ENCODE data around the gene PRICKLE1.

The PRICKLE1 gene

DNA sequence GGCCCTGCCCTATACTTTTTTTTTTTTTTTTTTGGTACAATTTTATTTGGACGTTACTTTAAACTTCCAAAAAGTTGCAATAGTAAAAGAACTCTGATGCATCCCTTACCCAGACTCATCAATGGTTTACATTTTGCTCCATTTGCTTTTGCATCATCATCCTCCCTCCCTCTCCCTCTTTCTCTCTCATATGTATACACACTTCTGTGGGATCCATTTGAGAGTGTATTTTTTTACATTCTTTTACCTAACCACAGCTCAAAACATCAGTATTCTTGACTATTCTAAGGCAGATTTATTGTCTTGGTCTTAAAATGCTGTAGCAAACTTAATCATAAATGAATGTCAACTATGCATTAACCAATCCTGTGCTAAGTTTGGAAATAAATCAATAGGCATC lies 111.6 kb downstream of the PRICKLE1 start:
- Histone ChIP-seq H2AFZ (ENCODE audit: low read depth) (no peak overlapping the region), H3K36me3 (ENCODE audit: insufficient read depth) (no peaks in the 10 kb centered on the region), H3K4me1 (ENCODE audit: low read depth, poor library complexity, severe bottlenecking) (peaks cover 7% of the 10 kb centered on the region), H3K4me2 (no peak overlapping the region), H4K20me1 (ENCODE audit: insufficient read depth) (no peaks in the 10 kb centered on the region), H3K27me3 (ENCODE audit: insufficient read depth, low read depth) (no peaks in the 10 kb centered on the region), H3K79me2 (ENCODE audit: insufficient read depth, low read depth) (no peaks in the 10 kb centered on the region), H3K9ac (no peak overlapping the region), H3K4me3 (IDR thresholded peaks at IDR 0.05; ENCODE audit: insufficient read depth, low read depth, low read length) (no peak overlapping the region), H3K27ac (no peak overlapping the region)
- TF ChIP-seq, protein P1, sequence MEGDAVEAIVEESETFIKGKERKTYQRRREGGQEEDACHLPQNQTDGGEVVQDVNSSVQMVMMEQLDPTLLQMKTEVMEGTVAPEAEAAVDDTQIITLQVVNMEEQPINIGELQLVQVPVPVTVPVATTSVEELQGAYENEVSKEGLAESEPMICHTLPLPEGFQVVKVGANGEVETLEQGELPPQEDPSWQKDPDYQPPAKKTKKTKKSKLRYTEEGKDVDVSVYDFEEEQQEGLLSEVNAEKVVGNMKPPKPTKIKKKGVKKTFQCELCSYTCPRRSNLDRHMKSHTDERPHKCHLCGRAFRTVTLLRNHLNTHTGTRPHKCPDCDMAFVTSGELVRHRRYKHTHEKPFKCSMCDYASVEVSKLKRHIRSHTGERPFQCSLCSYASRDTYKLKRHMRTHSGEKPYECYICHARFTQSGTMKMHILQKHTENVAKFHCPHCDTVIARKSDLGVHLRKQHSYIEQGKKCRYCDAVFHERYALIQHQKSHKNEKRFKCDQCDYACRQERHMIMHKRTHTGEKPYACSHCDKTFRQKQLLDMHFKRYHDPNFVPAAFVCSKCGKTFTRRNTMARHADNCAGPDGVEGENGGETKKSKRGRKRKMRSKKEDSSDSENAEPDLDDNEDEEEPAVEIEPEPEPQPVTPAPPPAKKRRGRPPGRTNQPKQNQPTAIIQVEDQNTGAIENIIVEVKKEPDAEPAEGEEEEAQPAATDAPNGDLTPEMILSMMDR (conservative IDR thresholded peaks at IDR 0.05; ENCODE audit: low read depth, low read length) = no peak

DNA sequence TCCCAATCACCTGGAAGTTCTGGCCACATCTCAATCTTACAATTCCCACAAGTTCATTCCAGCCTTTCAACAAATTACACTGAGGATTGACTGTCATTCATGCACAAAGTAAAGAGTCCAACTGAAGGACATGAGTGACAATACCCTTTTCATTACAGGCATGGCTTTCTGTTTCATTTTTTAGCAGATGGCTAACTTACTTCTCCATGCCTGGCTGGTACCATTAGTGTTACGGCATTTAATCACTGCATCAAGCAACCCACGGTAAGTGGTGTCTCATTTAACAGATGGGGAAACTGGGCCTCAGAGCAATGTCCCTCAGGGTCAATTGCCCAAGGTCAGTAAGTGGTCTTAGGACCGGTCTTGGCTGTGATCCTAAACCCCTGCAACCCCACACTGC lies 114.4 kb downstream of the PRICKLE1 start:
- Histone ChIP-seq H3K4me1 (ENCODE audit: low read depth, poor library complexity, severe bottlenecking) (peaks cover 11% of the 10 kb centered on the region), H3K27me3 (ENCODE audit: insufficient read depth, low read depth) (no peaks in the 10 kb centered on the region), H3K9ac (no peak overlapping the region), H3K36me3 (ENCODE audit: insufficient read depth) (no peaks in the 10 kb centered on the region), H3K27ac (no peak overlapping the region), H4K20me1 (ENCODE audit: insufficient read depth) (no peaks in the 10 kb centered on the region), H3K4me3 (IDR thresholded peaks at IDR 0.05; ENCODE audit: insufficient read depth, low read depth, low read length) (no peak overlapping the region), H2AFZ (ENCODE audit: low read depth) (no peak overlapping the region), H3K4me2 (no peak overlapping the region), H3K79me2 (ENCODE audit: insufficient read depth, low read depth) (no peaks in the 10 kb centered on the region)
- TF ChIP-seq, protein P1 (conservative IDR thresholded peaks at IDR 0.05; ENCODE audit: low read depth, low read length) = no peak

DNA sequence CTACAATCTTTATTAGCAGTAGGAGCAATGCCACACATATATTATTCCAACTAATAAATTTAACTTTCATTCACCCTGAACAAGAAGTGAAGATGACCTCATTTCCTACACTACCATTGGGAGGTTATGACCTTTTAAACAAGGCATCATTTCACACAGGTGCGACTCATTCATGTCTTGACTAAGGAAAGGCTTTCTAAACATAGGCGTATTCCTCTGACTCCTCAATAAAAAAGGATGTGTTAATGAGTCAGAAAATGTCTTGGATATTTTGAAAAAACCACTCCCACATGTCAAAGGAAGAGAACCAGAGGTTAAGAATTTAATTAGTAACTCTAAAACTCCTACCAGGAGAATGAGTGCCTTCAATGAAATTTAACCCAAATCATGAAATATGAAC lies 115.2 kb downstream of the PRICKLE1 start:
- no peak overlapping the region for H3K4me2 ChIP-seq
- H3K9ac ChIP-seq = no peak overlapping the region
- H3K79me2 ChIP-seq (ENCODE audit: insufficient read depth, low read depth) = no peaks in the 10 kb centered on the region
- no peak overlapping the region for H3K27ac ChIP-seq
- no peak overlapping the region for H2AFZ ChIP-seq (ENCODE audit: low read depth)
- no peaks in the 10 kb centered on the region for H3K36me3 ChIP-seq (ENCODE audit: insufficient read depth)
- H4K20me1 ChIP-seq (ENCODE audit: insufficient read depth) = no peaks in the 10 kb centered on the region
- H3K27me3 ChIP-seq (ENCODE audit: insufficient read depth, low read depth) = no peaks in the 10 kb centered on the region
- H3K4me1 ChIP-seq (ENCODE audit: low read depth, poor library complexity, severe bottlenecking) = peaks cover 18% of the 10 kb centered on the region
- TF ChIP-seq, protein P1 (conservative IDR thresholded peaks at IDR 0.05; ENCODE audit: low read depth, low read length) = no peak
- H3K4me3 ChIP-seq (IDR thresholded peaks at IDR 0.05; ENCODE audit: insufficient read depth, low read depth, low read length) = no peak overlapping the region

DNA sequence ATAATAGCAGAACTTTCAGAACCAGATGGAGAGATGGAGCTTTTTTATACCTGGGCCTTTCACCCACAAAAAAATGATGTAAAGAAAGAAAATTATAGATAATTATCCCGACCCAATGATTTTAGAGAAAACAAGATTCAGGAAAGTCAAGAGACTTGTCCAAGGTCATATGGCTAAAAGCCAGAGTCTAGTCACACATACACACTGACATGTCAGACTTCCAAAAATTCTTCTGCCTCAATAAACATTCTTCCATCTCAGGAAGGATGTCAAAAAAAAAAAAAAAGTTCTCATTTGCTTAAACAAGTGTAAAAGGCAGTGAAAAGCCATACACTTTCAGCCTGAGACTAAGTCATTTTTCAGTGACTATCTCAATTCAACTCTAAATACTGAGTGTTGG lies 116.0 kb downstream of the PRICKLE1 start:
- Histone ChIP-seq H4K20me1 (ENCODE audit: insufficient read depth) (no peaks in the 10 kb centered on the region), H3K4me1 (ENCODE audit: low read depth, poor library complexity, severe bottlenecking) (peaks cover 26% of the 10 kb centered on the region), H3K4me2 (no peak overlapping the region), H3K27ac (no peak overlapping the region), H2AFZ (ENCODE audit: low read depth) (no peak overlapping the region), H3K9ac (no peak overlapping the region), H3K36me3 (ENCODE audit: insufficient read depth) (no peaks in the 10 kb centered on the region), H3K27me3 (ENCODE audit: insufficient read depth, low read depth) (no peaks in the 10 kb centered on the region), H3K79me2 (ENCODE audit: insufficient read depth, low read depth) (no peaks in the 10 kb centered on the region), H3K4me3 (IDR thresholded peaks at IDR 0.05; ENCODE audit: insufficient read depth, low read depth, low read length) (no peak overlapping the region)
- TF ChIP-seq, protein P1 (conservative IDR thresholded peaks at IDR 0.05; ENCODE audit: low read depth, low read length) = no peak
